Measurements from ENCODE around the gene DNAH12. TPM values are rescaled to one million over a fixed set of nuclear protein-coding genes. Genes with fewer than 3 reads are reported as not detected.

DNAH12 gene
- polyA plus RNA-seq, 1 of the 3 experiments (the other 2 are of a cell fraction): 0.03 TPM

- Histone ChIP-seq H3K9ac (no peak overlapping the region), H3K4me3 (ENCODE audit: low read depth in 2 of 2, low read length in 1 of 2) (no peak overlapping the region), H3K9me2 (no peaks in the 10 kb centered on the region), H3K36me3 (replicated peaks in 1 of 2; ENCODE audit: control insufficient read depth in 1 of 2, insufficient read depth in 2 of 2, low read length in 1 of 2) (peaks cover 39 to 92% of the 10 kb centered on the region in 2 experiments), H3K27ac (ENCODE audit: low read depth in 2 of 2, low read length in 1 of 2) (no peak overlapping the region), H3K27me3 (ENCODE audit: insufficient read depth) (no peaks in the 10 kb centered on the region), H4K20me1 (ENCODE audit: insufficient read depth) (peaks cover 93% of the 10 kb centered on the region), H3K4me1 (ENCODE audit: control insufficient read depth in 1 of 2, insufficient read depth in 2 of 2, low read depth in 1 of 2, low read length in 1 of 2) (peaks cover 0 to 5% of the 10 kb centered on the region in 2 experiments; a peak in 1 of 4 replicates), H3K4me2 (no peak overlapping the region), H2AFZ (ENCODE audit: low read depth) (no peak overlapping the region), H3F3A (replicated peaks; ENCODE audit: insufficient read depth) (peaks cover 61% of the 10 kb centered on the region), H3K9me3 (no peaks in the 10 kb centered on the region), H3K79me2 (ENCODE audit: insufficient read depth) (peaks cover 100% of the 10 kb centered on the region)
- WGBS (ENCODE audit: low lambda C conversion rate): 96% methylated on average over 9 of the region's 9 CpGs
- no peak for DNase-seq
- TF ChIP-seq USF2 (IDR thresholded peaks at IDR 0.05; ENCODE audit: borderline replicate concordance, low read depth, low read length) (no peak), GABPA (IDR thresholded peaks at IDR 0.05; ENCODE audit: low read depth) (no peak), IRF3 (IDR thresholded peaks at IDR 0.05; ENCODE audit: low read depth, low read length) (no peak), POLR2AphosphoS5 (IDR thresholded peaks at IDR 0.05; ENCODE audit: low read depth, low read length) (no peak), REST (IDR thresholded peaks at IDR 0.05; ENCODE audit: low read depth, low read length) (no peak), MAX (IDR thresholded peaks at IDR 0.05; ENCODE audit: low read depth) (no peak), YY1 (IDR thresholded peaks at IDR 0.05; ENCODE audit: low read depth) (no peak), TEAD4 (IDR thresholded peaks at IDR 0.05; ENCODE audit: borderline replicate concordance, insufficient read depth) (no peak), RXRA (IDR thresholded peaks at IDR 0.05; ENCODE audit: borderline replicate concordance, low read depth) (no peak), EZH2phosphoT487 (IDR thresholded peaks at IDR 0.05; ENCODE audit: borderline replicate concordance, low read depth) (no peak), SIN3A (IDR thresholded peaks at IDR 0.05; ENCODE audit: borderline replicate concordance, low read depth, low read length) (no peak), RCOR1 (IDR thresholded peaks at IDR 0.05; ENCODE audit: low read length) (no peak), ELF1 (IDR thresholded peaks at IDR 0.05) (no peak), TAF1 (IDR thresholded peaks at IDR 0.05; ENCODE audit: borderline replicate concordance, low read depth, low read length) (no peak), ZBTB33 (IDR thresholded peaks at IDR 0.05; ENCODE audit: borderline replicate concordance, low read depth) (no peak), GATA2 (CRISPR knock-in tag; IDR thresholded peaks at IDR 0.05) (no peak), RFX5 (IDR thresholded peaks at IDR 0.05; ENCODE audit: low read length) (no peak)
- CTCF ChIA-PET: interaction anchor here (1.6 kb wide), 1 partner anchor 12 kb away, joined by 3 read pairs; no protein-coding TSS in a partner anchor
- POLR2A ChIA-PET: no interaction called here
Observed at GRCh38 chr3:57577801-57578200, 33.7 kb upstream of the DNAH12 start.
